Measurements from ENCODE around the gene ATP1A4. TPM values are rescaled to one million over a fixed set of nuclear protein-coding genes. Genes with fewer than 3 reads are reported as not detected.

ATP1A4 gene
- total RNA-seq, 4 donors from 2014 or later = 0.47 TPM; not detected in 3

DNA sequence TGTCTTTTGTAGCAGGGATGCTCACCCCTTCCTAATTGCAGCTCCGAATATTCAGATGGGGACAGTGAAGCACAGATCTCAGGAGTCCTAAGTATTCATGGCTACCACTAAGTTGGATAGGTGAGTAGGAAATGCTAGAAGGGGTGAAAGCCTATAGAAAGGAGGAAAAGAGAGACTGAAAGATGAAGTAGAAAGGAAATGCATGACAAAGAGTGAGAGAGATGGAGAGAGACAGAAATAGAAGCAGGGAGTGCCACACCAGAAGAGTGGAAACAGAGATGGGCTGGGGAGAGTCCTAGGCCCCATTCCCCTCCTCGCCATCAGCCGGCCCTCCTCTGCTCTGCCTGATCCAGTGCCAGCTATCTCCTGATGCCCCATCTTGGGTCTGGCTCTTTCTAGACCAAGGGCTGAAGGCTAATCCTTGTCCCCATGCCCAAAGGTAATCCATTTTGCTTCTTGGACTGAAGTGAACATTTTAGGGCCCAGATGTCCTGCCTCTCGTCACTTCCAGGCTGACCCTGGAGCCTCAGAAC lies 55.8 kb downstream of the ATP1A4 start:
- Histone ChIP-seq H3K9me3 (no peaks in the 10 kb centered on the region), H3K27ac (peak overlapping the region in 3 of 4 donors; percentile 96 to 98 (median 96)), H3K36me3 (peaks cover 0 to 26% of the 10 kb centered on the region in 2 donors), H3K4me1 (peaks cover 18 to 70% (median 46%) of the 10 kb centered on the region in 3 donors), H3K4me3 (no peak overlapping the region), H3K27me3 (no peaks in the 10 kb centered on the region)
- TF ChIP-seq, protein P1, sequence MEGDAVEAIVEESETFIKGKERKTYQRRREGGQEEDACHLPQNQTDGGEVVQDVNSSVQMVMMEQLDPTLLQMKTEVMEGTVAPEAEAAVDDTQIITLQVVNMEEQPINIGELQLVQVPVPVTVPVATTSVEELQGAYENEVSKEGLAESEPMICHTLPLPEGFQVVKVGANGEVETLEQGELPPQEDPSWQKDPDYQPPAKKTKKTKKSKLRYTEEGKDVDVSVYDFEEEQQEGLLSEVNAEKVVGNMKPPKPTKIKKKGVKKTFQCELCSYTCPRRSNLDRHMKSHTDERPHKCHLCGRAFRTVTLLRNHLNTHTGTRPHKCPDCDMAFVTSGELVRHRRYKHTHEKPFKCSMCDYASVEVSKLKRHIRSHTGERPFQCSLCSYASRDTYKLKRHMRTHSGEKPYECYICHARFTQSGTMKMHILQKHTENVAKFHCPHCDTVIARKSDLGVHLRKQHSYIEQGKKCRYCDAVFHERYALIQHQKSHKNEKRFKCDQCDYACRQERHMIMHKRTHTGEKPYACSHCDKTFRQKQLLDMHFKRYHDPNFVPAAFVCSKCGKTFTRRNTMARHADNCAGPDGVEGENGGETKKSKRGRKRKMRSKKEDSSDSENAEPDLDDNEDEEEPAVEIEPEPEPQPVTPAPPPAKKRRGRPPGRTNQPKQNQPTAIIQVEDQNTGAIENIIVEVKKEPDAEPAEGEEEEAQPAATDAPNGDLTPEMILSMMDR (IDR thresholded peaks at IDR 0.05) = no peak
- no peak for TF ChIP-seq POLR2A (IDR thresholded peaks at IDR 0.05)
- 48 to 83% methylated on average over 3 of the region's 4 CpGs for WGBS, 2 donors (ENCODE audit: low coverage in 1 of 2)
- ATAC-seq = no peak

DNA sequence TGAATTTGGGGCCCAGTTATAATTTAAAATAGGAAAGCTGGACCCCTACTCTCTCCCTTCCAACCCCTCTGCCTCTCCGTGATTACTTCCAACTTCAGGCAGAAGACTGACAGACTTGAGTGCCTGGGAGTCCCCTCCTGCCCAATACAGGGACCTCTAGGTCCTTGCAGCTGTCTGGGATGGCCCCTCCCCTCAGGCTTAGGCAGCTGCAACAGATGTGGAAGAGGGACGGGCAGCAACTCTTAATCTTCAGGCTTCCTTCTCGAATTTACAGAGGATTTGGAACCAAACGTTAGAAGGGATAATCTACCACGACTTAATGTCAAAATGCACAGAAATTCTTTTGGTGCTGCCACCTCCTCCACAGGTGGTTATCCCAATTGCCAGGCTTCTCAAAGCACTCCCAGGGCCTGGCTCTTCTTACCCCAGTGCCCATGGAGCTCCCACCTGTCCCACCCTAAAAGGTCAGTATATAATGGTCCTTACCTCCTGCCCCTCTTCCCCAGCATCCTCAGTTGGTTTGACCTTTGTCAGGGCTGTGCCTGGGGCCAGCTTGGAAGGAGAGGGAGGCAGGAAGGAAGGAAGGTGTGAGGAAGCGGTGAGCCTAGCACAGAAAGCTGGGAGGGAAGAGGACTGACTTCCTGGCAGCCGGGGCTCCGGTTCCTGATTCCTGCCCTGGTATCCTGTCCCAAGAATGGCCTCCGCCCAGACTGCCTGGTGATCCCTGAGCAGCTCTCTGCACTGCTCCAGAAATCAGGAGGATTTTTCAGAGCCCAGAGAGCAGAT lies 56.6 kb downstream of the ATP1A4 start:
- ATAC-seq = no peak
- TF ChIP-seq EP300 (IDR thresholded peaks at IDR 0.05) = no peak
- no peak for TF ChIP-seq POLR2A (IDR thresholded peaks at IDR 0.05)
- no peak for TF ChIP-seq POLR2AphosphoS5 (IDR thresholded peaks at IDR 0.05)
- TF ChIP-seq, protein P1 (IDR thresholded peaks at IDR 0.05) = no peak
- Histone ChIP-seq H3K4me3 (no peak overlapping the region), H3K36me3 (peaks cover 0 to 34% of the 10 kb centered on the region in 2 donors), H3K27me3 (no peaks in the 10 kb centered on the region), H3K4me1 (peaks cover 18 to 70% (median 46%) of the 10 kb centered on the region in 3 donors), H3K27ac (peak overlapping the region in 3 of 4 donors; percentile 96 to 98 (median 96)), H3K9me3 (no peaks in the 10 kb centered on the region)
- WGBS, 2 donors (ENCODE audit: low coverage in 1 of 2) = 32 to 60% methylated on average over 5 to 7 of the region's 9 CpGs

DNA sequence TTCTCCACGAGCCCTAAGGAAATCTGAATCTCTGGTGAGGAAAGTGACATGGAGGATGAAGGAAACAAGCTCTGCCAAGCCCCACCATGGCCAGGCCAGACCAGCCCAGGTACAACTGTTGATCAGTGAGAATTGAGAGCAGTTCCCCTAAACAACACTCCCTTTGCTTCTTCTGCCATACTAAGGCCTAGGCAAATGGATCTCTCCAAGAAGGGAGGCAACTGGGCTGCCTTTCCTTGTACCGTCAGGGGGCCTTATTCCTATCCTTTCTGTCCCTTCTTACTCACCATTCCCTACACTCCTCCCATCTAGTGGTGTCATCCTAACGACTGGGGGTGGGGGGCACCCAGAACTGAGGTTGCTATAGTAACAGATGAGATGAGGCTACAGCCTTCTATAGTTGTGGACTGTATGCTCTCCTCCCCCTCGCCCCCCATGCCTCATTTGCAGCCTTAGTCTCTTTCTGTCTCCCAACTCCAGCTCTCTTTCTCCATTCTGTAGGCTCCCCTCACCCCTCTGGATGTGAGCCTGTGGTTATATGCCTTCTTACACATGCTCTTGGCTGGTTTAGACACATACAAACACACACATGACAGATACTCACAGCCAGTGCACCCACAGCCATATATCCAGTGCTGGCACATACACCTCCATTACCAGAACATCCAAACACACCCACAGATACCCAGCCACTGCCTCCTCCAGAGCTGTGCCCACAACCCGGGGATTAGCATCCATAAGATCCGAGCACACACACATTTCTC lies 57.3 kb downstream of the ATP1A4 start:
- Histone ChIP-seq H3K27ac (peak overlapping the region in 3 of 4 donors; percentile 96 to 98 (median 96)), H3K4me1 (peaks cover 18 to 70% (median 46%) of the 10 kb centered on the region in 3 donors), H3K4me3 (no peak overlapping the region), H3K27me3 (no peaks in the 10 kb centered on the region), H3K9me3 (no peaks in the 10 kb centered on the region), H3K36me3 (peaks cover 0 to 41% of the 10 kb centered on the region in 2 donors)
- no peak for ATAC-seq
- TF ChIP-seq, protein P1 (IDR thresholded peaks at IDR 0.05) = no peak
- no peak for TF ChIP-seq POLR2AphosphoS5 (IDR thresholded peaks at IDR 0.05)
- no peak for TF ChIP-seq EP300 (IDR thresholded peaks at IDR 0.05)
- TF ChIP-seq POLR2A (IDR thresholded peaks at IDR 0.05) = no peak
- WGBS, 2 donors (ENCODE audit: low coverage in 1 of 2) = 43 to 54% methylated on average over 4 to 5 of the region's 6 CpGs

DNA sequence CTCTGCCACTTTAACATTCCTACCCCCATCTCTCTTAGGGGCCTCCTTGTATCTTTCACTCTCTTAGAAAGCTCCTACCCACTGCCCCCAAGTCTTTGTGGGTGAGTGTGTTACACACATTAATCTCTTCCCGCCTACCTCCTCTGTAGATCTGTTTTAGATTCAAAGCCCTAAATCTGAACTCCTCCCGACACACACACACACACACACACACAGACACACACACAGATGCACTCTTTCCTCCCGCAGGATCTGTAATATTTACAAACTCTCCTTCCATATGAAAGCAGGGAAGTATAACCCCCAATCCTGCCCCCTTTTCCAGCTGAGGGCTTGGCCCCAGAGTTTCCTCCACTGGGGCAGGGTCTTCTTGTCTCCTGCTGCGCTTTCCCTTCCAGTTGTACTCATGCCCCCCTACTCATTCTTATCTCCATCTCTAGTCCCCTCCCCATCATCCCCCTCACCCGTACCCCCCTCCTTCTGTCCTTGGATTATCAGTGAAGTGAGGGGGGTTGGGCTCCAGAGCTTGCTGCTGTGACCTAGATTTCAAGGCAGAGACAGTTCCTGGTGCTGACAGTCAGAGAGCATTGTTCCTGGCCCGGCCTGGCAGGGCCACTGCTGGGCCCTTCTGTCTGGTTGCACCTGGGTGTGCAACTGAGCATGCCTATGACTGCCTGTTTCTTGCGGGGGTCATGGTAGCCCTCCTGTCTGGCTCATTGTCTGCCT lies 58.1 kb downstream of the ATP1A4 start:
- H3K4me1 ChIP-seq = peaks cover 18 to 67% (median 46%) of the 10 kb centered on the region in 3 donors
- TF ChIP-seq EP300 (IDR thresholded peaks at IDR 0.05) = no peak
- no peak for TF ChIP-seq POLR2AphosphoS5 (IDR thresholded peaks at IDR 0.05)
- no peak for TF ChIP-seq POLR2A (IDR thresholded peaks at IDR 0.05)
- TF ChIP-seq, protein P1 (IDR thresholded peaks at IDR 0.05) = no peak
- H3K9me3 ChIP-seq = no peaks in the 10 kb centered on the region
- WGBS, 2 donors (ENCODE audit: low coverage in 1 of 2) = 30 to 44% methylated on average over 4 to 6 of the region's 7 CpGs
- peak overlapping the region in 3 of 4 donors; percentile 96 to 98 (median 96) for H3K27ac ChIP-seq
- no peak for ATAC-seq
- H3K4me3 ChIP-seq = no peak overlapping the region
- no peaks in the 10 kb centered on the region for H3K27me3 ChIP-seq
- peaks cover 0 to 49% of the 10 kb centered on the region in 2 donors for H3K36me3 ChIP-seq

All from gastroesophageal sphincter (tissue), 4 donors.